Measurements from ENCODE around the gene STXBP6. TPM values are rescaled to one million over a fixed set of nuclear protein-coding genes. Genes with fewer than 3 reads are reported as not detected.
"Not testable (repeated sequence)": the region's sequence is repeated elsewhere in the genome, so short reads cannot be mapped to it uniquely, and the experiment has no call there.

Gene STXBP6
- total RNA-seq, 4 donors from 2014 or later: 44.1 to 120 (median 67.4) TPM

GRCh38 chr14:24775950-24776349 lies 274.0 kb downstream of the STXBP6 start:
- intact Hi-C loops (cut with DNase I): no loop called here
- TF ChIP-seq CTCF (IDR thresholded peaks at IDR 0.05) (no peak), POLR2A (IDR thresholded peaks at IDR 0.05) (no peak)
- DNase-seq: no peak

GRCh38 chr14:24774187-24774915 lies 275.6 kb downstream of the STXBP6 start:
- no peak for TF ChIP-seq CTCF (IDR thresholded peaks at IDR 0.05)
- TF ChIP-seq POLR2A (IDR thresholded peaks at IDR 0.05): no peak
- Histone ChIP-seq H3K4me1 (no peaks in the 10 kb centered on the region), H3K27me3 (no peaks in the 10 kb centered on the region), H3K27ac (peak overlapping the region in 1 of 3 donors; percentile 32), H3K9me3 (no peaks in the 10 kb centered on the region), H3K4me3 (replicated peaks in 1 of 3) (no peak overlapping the region), H3K36me3 (no peaks in the 10 kb centered on the region)
- intact Hi-C loops (cut with DNase I): no loop called here
- DNase-seq: no peak
- 59 to 62% methylated on average over 6 of the region's 6 CpGs for WGBS, 2 donors

More at GRCh38 chr14:24775950-24776349, 274.0 kb downstream of the STXBP6 start:
- Histone ChIP-seq H3K9me3 (no peaks in the 10 kb centered on the region), H3K36me3 (no peaks in the 10 kb centered on the region), H3K27me3 (no peaks in the 10 kb centered on the region), H3K4me3 (replicated peaks in 1 of 3) (no peak overlapping the region), H3K4me1 (no peaks in the 10 kb centered on the region), H3K27ac (no peak overlapping the region)
- WGBS, 2 donors: 85 to 87% methylated on average over 8 of the region's 8 CpGs

- H3K27ac ChIP-seq; H3K4me3 ChIP-seq (replicated peaks in 1 of 3); H3K9me3 ChIP-seq; intact Hi-C loops (cut with DNase I); H3K27me3 ChIP-seq; DNase-seq; H3K4me1 ChIP-seq; H3K36me3 ChIP-seq: not testable (repeated sequence)
- 68 to 78% methylated on average over 1 of the region's 1 CpG for WGBS, 2 donors
These were observed 276.4 kb downstream of the STXBP6 start for GRCh38 chr14:24773564-24773963.

GRCh38 chr14:24766434-24766833 lies 283.5 kb downstream of the STXBP6 start:
- H3K27ac ChIP-seq: no peak overlapping the region
- no peaks in the 10 kb centered on the region for H3K36me3 ChIP-seq
- no peak overlapping the region for H3K4me3 ChIP-seq (replicated peaks in 1 of 3)
- WGBS, 2 donors: 38 to 65% methylated on average over 2 of the region's 2 CpGs
- DNase-seq: no peak
- intact Hi-C loops (cut with DNase I): no loop called here
- H3K9me3 ChIP-seq: no peaks in the 10 kb centered on the region
- TF ChIP-seq POLR2A (IDR thresholded peaks at IDR 0.05) (no peak), CTCF (IDR thresholded peaks at IDR 0.05) (no peak)
- no peaks in the 10 kb centered on the region for H3K4me1 ChIP-seq
- no peaks in the 10 kb centered on the region for H3K27me3 ChIP-seq

GRCh38 chr14:24761141-24761540 lies 288.8 kb downstream of the STXBP6 start:
- no peaks in the 10 kb centered on the region for H3K4me1 ChIP-seq
- intact Hi-C loops (cut with DNase I): no loop called here

More at GRCh38 chr14:24761141-24761540, 288.8 kb downstream of the STXBP6 start:
- no peak for DNase-seq
- Histone ChIP-seq H3K27me3 (no peaks in the 10 kb centered on the region), H3K27ac (no peak overlapping the region), H3K4me3 (replicated peaks in 1 of 3) (no peak overlapping the region), H3K9me3 (no peaks in the 10 kb centered on the region), H3K36me3 (no peaks in the 10 kb centered on the region)
- WGBS, 2 donors: 51 to 54% methylated on average over 2 of the region's 2 CpGs
- peak in 2 of 6 experiments; percentile 23 to 35 for TF ChIP-seq CTCF (IDR thresholded peaks at IDR 0.05)
- no peak for TF ChIP-seq POLR2A (IDR thresholded peaks at IDR 0.05)
